IMR-90 (cell line): Measurements from ENCODE around the gene PLPP1.

Source experiments
- NFE2L2 ChIP-seq: fragments of 150-350 bp; IDR thresholded peaks from 2 replicates; pipeline ENCODE4 v1.6.1; 2016; ENCODE audit warnings: low read depth, mild to moderate bottlenecking, low read length
- RAD21 ChIP-seq: IDR thresholded peaks from 2 replicates; pipeline ENCODE4 v1.6.1; 2012; ENCODE audit warnings: low read length, improper control_type of control experiment

DNA sequence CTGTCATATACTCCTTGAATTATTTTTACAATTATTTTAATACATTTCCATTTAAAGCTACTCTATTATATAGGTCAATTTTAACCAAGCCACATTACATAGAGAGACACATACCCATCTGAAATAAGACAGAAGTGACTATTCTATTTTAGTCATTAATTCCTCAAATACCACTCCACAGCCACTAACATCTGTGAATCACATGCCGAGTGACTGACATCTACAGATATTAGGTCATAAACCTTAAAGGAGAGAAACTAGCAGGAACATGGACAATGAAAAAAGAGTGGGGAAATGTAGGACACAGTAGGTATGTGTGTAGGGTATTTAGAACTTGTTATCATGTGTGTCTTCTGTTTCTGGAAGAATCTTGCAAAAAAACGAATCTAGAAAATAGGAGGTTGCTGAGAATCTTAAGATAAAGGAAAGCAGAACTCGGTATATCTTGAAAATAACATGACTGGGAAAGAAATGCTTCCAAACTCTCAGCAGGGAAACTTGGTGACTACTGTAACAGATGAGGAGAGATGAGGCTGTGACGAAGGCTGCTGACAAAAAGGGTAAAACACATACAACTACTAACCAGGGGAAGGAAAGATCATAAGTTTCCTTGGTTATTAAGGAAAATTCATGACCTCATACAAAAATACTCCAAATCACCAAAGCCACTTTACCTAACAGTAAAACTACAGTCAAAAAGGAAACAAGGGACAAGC is 84.6 kb downstream of the PLPP1 start:
- TF ChIP-seq NFE2L2 (no peak), RAD21 (no peak)
